ENCODE measurements around the gene CYFIP2.

The CYFIP2 gene

DNA sequence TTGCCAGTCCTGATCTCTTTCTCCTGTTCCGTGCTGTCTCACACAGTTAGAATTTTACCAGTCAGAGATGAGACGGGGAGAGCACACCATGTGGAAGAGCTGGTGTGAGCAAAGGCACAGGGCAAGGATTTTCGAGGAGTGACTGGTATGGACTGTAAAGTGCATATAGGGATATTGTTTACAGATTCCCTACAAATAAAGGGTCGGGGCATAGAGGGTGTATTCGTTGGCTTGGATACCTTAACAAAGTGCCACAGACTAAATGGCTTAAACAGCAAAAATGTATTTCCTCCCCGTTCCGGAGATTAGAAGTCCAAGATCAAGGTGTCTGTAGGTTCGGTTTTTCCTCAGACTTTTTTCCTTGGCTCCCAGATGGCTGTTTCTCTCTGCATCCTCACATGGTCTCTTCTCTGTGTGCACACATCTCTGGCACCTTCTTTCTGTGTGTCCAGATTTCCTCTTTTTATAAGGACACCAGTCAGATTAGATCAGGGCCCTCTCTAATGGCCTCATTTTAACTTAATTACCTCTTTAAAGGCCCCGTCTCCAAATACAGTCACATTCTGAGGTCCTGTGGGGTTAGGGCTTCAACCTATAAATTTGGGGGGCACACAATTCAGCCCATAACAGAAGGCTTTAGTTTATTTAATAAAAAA, 23.4 kb downstream of the CYFIP2 start:
- no peak for DNase-seq

DNA sequence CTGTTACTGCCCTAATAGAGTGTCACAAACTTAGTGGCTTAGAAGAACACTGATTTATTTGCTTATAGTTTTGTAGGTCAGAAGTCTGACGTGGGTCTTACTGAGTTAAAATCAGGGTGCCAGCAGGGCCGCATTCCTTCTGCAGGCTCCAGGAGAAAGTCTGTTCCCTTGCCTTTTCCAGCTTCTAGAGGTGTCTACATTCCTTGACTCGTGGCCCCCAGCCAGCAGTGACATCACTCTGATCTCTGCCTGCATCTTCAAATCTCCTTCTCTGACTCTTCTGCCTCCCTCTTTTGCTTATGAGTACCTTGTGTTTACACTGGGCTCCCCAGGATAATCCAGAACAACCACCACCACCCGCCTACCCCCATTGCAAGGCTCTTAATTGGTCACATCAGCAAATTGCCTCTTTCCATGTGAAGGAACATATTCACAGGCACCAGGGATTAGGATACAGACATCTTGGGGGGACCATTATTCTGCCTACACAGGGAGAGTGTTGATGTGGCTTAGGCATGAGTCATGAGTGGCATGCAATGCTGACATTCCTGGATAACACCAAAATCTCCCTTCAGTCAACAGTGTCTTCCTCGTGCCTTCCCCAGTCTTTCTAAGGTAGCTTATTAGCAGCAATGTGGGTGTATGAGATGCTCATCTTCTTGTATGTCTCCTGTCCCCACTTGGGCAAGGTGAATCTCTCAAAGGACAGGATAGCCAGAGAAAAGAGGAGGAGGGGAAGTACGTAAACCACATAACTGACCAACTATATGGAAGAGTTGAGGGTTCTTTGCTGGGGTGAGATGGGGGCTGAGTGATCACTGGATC, 24.4 kb downstream of the CYFIP2 start:
- DNase-seq: no peak

DNA sequence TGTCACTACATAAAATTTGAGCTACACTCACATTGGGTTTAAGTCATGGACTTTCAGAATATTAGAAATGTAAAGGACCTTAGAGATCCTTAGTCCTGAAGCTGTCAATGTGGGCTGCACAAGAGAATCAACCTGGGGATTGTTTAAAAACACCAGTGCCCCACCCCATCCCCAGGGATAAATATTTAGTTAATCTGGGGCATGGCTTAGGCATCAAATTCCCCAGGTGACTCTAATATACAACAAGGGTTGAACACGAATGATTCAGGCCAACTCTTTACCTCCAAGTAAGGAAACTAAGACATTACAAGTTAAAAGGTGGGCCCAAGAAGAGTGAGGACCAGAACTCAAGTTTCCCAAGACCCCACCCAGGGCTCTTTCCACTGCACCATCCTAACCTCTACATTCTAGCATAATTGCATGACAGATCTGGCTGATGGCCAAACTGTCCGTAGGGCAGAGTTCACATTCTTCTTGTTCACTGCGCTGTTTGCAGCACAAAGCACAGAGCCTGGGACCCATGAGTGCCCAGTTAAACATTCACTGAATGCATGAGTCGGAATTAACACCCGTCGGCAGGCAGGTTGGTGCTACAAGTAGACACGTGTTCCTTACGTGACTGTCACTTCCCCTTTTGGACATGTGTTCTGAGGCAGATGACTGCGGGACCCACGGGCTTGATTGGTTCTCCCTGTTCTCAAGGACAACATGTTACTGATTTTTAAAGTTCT, 25.2 kb downstream of the CYFIP2 start:
- DNase-seq: no peak

DNA sequence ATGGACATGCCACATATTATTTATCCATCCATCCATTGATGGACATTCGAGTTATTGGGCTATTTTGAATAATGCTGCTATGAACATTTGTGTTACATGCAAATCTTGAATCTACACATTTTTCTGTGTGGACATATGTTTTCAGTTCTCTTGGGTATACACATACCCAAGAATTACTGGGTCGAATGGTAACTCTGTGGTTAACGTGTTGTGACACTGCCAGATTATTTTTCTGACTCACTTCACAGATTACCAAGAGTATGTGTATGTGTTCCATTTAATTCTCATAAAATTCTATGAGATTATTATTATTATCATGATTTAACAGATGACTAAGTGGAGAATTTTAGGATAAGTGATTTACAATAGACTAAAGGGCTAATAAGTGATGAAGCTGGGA, 26.7 kb downstream of the CYFIP2 start:
- no peak for DNase-seq

DNA sequence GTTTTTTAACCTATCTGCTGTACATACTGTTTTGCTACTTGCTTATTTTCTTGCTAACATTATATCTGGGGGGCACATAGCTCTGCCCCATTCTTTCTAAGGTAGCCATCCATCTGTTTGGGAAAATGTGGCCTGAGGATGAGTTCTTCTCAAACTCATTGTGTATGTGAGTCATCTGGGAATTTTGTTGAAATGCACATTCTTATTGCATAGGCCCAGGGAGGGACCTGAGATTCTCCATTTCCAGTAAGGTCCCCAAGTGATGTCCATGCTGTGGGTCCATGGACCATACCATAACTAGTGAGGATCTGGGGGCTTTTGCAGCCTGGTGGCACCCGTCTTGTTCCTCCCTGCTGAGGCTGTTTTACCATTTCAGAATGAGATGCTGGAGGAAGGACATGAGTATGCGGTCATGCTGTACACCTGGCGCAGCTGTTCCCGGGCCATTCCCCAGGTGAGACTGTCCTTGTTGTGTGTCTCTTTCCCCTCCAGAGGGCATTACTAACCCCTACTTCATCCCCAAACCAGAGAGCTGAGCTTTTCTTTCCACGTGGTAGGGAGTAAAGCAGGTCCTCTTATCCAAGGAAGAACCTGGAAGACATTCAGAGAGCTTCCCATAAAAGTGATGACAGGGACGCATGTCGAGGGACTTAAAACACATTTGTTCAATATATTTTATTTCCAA, 28.6 kb downstream of the CYFIP2 start:
- DNase-seq: no peak

DNA sequence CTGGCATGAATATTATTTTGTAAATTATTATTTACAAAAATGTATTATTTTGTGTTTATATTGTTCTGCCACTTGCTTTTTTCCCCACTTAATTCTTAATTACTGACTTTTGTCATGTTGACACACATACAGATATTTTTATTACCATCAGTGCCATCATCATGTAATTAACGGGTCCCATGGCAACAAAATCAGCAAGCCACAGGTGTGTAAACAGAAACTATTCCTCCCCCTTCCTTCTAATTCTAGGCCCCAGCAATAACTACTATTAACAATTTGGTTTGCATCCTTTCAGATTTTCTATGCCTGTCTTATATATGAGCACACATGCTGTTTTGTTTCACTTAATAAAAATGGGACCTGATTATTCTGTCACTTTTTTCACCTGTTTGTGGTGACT, 29.3 kb downstream of the CYFIP2 start:
- DNase-seq: peak; percentile 63

DNA sequence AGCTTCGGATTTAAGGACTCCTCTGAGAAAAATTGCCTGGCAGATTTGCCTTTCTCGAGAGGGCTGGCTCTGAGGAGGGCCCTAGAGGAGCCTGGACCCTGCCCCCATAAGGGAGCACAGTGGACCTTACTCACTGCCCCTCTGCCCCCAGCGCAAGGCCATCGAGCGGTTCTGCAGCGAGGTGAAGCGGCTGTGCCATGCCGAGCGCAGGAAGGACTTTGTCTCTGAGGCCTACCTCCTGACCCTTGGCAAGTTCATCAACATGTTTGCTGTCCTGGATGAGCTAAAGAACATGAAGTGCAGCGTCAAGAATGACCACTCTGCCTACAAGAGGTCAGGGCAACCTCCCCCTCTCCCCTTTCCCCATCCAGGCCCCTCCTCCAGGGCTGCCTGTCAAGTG, 34.6 kb downstream of the CYFIP2 start:
- DNase-seq: no peak

DNA sequence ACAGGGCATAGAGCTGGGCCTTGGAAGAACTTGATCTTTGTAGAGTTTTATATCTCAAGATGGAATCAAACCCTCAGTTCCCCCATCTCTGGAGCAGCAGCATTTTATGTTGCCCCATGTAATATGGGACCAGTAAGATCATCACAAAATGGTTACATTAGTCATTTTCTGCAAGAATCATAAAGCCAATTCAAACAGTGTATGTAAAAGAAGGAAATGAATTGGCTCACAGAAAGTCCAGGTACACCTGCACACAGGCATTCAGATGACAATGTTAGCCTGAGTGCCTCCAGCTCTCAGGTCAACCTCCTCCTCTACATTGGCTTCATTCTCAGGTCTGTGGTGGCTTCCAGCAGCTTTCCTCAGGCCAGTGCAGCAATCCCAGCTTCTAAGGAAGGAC, 35.1 kb downstream of the CYFIP2 start:
- no peak for DNase-seq

DNA sequence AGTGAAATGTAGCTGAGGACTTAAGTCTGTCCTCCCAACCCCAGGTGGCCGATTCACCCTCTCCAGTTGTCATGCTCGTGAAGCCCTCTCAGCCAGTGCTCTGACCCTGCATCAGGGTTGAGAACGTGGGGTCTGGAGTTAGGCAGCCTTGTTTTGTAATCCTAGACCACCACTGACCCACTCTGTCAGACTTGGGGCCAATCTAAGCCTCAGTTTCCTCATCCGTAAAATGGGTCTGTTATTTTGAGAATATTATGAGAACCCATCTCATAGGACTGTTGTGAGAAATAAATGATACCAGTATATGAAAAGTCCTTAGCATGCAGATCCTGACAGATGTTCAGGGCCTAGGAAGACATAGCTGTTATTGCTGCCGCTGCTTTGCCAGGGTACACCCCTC, 37.1 kb downstream of the CYFIP2 start:
- no peak for DNase-seq

DNA sequence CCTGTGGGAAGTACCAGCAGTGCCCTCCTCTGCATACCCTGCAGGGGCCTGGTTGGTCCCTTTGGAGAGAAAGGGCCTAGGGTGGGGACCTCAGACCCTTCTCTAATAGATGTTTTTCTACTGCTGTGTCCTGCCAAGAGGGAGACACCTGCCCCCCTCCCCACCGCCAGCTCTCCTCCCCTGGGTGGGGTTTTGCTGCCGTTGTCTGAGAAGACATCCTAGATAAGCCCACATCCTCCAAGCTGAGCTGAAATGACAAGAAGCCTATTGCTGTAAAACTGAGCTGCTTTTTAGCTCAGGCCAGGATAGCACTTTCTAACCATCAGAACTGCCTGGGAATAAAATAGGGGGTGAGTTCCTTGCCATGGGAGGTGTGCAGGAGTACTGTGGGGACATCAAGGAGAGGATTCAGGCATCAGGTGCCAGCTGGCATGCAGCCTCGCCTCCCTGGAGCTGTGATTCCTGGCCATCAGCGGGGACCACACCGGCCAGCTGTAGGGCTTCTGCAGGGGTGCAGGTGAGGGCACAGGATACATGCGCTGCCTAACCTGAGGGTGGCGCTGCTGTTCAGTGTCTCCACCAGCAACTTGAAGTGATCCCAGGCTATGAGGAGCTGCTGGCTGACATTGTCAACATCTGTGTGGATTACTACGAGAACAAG, 37.9 kb downstream of the CYFIP2 start:
- DNase-seq: no peak

DNA sequence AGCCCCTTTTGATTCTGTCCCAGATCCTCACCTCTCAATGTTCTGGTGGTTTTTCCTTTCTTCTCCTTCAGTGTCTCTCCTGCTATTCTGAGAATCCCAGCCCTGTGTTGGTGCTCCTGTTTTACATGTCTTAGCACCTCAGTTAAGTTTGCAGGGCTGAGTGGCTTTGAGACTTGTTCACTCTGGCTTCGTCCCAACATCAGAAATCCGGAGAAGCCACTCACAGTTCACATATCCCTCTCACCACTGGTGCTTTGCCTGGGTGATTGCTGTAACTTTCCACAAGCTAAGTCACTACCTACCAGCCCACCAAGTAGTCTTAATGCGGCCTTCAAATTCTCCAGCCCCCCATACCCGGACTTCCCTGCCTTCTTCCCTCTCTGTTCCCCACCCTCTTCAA, 40.2 kb downstream of the CYFIP2 start:
- DNase-seq: no peak

DNA sequence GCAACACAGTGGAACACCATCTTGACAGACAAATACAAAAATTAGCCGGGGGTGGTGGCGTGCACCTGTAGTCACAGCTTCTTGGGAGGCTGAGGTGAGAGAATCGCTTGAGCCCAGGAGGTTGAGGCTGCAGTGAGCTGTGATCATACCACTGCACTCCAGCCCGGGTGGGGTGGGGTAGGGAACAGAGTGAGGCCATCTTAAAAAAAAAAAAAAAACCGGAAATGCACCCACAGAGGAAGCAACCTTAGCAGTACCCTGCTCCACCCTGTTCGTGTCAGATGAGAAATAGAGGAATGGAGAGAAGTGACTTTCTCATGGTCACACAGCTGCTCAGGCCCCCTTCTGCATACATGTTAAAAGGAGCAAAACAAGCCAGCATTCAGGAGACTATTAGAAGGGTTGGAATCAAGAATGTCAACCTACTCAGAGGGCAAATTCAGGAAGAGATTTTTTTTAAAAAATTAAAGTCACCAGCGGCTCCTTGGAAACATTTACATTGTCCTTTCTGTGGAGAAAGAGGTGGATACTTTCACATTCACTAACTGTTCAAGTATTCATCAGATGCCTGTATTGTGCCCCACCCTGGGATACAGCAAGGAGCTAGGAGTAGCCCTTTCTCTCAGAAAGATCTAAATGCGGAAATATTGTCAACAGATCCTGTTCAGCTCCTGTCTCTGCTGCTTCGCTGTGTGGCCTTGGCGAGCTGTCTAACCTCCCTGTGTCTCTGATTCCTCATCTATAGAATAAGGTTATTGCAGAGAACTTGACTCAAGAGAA, 41.0 kb downstream of the CYFIP2 start:
- DNase-seq: no peak

DNA sequence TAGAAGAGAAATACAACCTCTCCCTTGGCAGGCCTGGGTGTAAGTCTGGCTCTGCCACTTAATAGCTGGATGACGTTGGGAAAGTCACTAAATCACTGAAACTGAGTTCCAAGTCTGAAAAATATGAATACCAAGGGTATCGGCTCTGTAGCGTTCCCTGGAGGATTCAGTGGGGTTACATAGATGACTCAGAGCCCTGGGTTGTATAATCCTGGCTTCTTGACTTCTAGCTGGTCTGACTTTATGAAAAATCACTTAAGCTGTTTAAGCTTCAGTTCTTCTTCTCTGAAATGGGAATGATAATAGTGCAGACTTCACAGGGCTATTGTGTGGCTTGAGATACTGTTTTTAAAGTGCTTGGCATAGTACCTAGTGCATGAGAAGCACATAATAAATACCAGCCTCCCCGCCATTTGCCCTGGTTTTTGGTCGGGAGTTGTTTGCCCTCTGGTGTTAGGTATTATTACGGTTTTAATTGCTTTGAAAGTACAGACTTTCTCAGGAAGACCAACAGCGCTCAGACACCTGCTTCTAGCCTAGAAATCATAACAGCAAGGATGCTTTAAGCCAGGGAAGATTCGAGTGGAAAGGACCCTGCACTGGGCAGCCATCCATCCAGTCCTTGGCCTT, 43.0 kb downstream of the CYFIP2 start:
- no peak for DNase-seq

DNA sequence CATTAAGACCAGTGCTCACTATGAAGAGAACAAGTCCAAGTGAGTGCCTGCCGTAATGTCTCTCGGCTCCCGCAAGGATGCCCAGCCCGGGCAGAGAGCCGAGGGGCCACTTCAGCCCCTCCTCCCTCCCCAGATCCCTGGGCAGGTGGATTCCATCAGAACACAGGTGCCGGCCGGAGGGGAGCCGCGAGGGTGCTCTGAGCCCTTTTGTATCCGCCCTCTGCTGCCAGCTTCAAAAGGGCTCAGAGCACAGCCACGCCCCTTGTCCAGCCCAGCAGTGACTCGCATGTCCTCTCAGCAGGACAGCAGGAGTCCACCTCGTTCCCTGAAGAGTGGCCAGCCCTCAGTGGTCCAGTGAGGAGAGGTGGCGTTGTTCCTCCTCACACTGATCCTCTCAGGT, 43.9 kb downstream of the CYFIP2 start:
- DNase-seq: no peak

DNA sequence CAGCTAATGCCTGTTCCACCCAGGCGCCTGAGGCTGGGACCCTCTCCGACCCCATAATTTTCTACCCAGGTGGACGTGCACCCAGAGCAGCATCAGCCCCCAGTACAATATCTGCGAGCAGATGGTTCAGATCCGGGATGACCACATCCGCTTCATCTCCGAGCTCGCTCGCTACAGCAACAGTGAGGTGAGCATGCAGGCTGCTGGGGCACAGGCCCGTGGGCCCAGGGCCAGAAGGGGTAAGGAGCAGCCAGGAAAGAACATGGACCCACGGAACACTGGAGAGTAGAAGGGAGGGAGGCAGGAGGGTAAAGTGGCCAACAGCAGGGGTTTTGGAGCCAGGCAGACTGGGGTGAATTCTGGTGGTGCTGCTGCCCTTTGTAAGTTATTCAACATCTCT, 45.7 kb downstream of the CYFIP2 start:
- no peak for DNase-seq

DNA sequence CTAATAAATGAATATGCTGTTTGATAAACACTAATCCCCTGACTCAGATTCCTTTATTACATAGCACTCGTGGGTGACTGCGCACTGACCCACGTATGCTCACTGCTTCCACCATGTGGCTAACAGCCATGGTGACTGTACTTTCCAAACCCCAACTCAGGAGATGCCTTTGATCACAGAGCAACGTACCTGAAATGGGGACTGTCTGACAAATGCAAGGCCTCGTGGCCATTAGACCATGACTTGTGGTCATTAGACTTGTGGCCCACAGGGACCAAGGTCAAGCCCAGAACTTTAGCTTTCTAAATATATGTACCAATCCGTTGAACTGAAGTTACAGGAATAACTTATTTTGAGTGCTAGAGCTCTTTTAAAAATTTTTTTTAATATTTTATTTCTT, 46.6 kb downstream of the CYFIP2 start:
- DNase-seq: no peak

DNA sequence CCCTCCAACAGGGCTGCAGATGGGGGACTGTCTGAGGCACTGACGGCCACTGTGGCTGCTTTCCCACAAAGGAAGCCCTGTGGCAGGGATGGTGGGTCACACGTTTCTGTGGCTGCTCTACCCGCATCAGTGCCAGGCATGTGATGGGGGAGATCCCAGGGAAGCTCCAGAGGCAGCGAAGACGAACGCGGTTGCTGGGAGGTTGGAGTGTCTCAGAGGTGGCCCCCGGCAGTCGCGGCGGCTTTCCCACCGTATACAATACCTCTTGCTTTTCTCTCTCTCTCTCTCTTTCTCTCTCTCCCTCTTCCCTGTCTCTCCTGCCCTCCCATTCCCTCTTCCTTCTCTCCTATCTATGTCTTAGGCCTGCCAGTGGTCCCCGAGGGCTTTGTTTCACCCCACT, 56.7 kb downstream of the CYFIP2 start:
- no peak for DNase-seq

DNA sequence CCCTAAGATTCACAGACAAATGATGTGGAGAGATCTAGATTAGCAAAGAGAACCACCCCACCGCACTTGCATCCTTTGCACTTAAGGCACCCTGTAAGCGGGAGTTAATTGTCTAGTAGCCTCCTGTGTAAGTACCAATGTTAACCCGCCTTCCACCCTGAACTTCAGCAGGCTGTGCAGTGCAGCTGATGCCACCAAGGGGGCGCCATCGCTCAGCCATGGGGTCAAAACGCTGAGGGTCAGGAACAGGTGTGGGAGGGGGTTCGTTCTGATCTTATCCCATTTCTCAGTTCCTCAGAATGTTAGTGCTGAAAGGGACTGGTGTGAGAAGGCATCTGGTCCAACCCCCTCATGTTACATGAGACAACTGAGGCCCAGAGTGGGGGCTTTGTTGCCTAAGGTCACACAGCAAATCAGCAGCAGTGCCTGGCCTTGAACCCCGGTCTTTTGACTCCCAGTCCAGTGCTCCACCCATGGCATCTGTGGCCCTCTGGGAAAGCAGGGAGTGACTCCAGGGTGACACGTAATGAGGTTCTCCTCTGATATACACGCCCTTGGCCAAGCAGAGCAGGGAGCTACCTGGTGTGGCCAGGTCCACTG, 57.3 kb downstream of the CYFIP2 start:
- DNase-seq: no peak

DNA sequence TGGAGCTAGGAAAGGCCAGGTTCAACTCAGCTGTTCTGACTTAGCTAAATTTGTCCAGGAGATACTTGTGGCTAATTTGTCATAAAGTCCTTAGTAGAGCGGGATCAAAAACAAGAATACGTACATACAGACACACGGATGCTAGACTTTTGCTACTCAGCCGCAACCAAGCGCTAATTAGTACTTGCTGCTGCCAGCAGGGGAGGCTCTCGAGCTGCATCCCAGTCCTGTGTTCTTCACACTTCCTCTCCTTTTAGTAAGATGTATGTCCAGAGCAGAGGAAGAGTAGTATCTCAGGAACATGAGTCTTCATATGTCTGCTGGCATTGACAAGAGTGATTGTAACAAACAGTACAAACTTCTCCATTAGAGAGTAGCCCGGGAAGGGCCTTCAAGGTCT, 58.3 kb downstream of the CYFIP2 start:
- DNase-seq: no peak

DNA sequence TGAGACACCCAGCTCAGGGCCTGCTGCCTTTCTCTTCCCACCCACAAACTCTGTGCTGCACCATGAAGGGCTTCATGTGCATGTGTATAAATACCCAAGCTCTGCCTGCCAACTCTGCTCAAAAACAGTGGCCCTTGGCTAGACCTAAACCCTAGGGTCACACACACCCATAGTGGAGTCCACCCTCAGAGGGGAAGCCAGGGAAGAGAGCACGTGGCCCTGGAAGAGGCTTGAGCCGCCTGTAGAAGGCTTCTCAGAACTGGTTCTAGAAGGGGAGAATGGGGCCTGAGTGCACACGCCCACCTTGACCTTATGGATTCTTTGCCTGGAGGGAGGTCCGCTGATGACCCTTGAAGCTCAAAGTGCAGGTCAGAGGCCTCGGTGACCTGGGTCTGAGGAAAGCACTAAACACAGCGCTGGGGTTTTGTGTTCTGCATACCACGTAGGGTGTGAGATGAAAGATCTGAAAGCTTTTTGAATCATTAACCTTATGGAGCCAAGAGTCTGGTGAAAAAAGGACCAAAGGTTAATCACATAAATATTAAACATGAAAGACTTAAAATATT, 60.6 kb downstream of the CYFIP2 start:
- DNase-seq: no peak

DNA sequence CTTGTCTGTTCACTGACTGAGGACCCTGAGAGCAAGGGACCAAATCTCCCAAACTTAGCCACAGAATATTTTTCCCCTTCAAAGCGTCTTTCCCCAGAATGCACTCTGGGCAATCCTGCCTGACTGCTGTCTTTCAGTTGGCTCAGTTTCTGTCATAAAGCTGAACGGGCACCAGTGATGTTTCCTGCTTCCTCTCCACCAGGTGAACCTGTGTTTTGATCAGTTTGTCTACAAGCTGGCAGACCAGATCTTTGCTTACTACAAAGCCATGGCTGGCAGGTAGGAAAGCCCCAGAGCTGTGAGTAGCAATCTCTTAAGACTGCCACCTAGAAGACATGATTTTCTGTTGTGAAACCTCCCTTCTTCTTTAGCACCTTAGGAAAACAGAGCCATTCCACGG, 61.8 kb downstream of the CYFIP2 start:
- DNase-seq: no peak

Data from NCI-H2029 (cell line).